HepG2 (cell line): ENCODE results near the gene DNM3.

ENCODE experiments used
- CHD4 ChIP-seq: fragments of 200-600 bp; sonication (generic); IDR thresholded peaks from 2 replicates; pipeline ENCODE4 v1.7.0; 2017; ENCODE audit warnings: mild to moderate bottlenecking, low read length, borderline replicate concordance
- CREB1 ChIP-seq, 2 experiments: fragments of 450-650 bp in 1 of 2; IDR thresholded peaks; 2 replicates each; pipeline ENCODE4 v1.6.1; 2016 to 2017; ENCODE audit warnings: control low read depth in 1 of 2, mild to moderate bottlenecking in 1 of 2, missing compliant biosample characterization in 1 of 2, missing genetic modification characterization in 1 of 2
- CTCF ChIP-seq: sonication (generic); formaldehyde crosslinking; IDR thresholded peaks from 2 replicates; pipeline ENCODE4 v1.5.0; 2020; ENCODE audit warnings: mild to moderate bottlenecking, missing genetic modification reagents, moderate library complexity
- EZH2 ChIP-seq: conservative IDR thresholded peaks from 2 replicates; pipeline ENCODE4 v1.6.1; 2012; ENCODE audit warnings: mild to moderate bottlenecking, low read depth, low read length, moderate library complexity
- JUNB ChIP-seq: sonication (generic); formaldehyde crosslinking; IDR thresholded peaks from 2 replicates; pipeline ENCODE4 v1.8.0; 2022; ENCODE audit warnings: missing genetic modification reagents, mild to moderate bottlenecking, borderline replicate concordance
- KAT8 ChIP-seq: IDR thresholded peaks from 2 replicates; pipeline ENCODE4 v1.6.1; 2016; ENCODE audit warnings: missing genetic modification reagents, missing compliant biosample characterization
- MNT ChIP-seq: fragments of 450-650 bp; IDR thresholded peaks from 2 replicates; pipeline ENCODE4 v1.6.1; 2016
- NPAS2 ChIP-seq: sonication (generic); formaldehyde crosslinking; IDR thresholded peaks from 2 replicates; pipeline ENCODE4 v1.8.0; 2022; ENCODE audit warnings: mild to moderate bottlenecking, missing genetic modification reagents, borderline replicate concordance
- POLR2A ChIP-seq, 2 experiments: IDR thresholded peaks; 2 replicates each; pipeline ENCODE4 v1.6.1; 2011; ENCODE audit warnings: low read depth in 2 of 2, low read length in 2 of 2, mild to moderate bottlenecking in 1 of 2, moderate library complexity in 1 of 2; ENCODE audit not compliant: insufficient read depth in 1 of 2
- PRDM15 ChIP-seq: sonication (generic); formaldehyde crosslinking; IDR thresholded peaks from 2 replicates; pipeline ENCODE4 v1.4.0; 2020; ENCODE audit warnings: missing genetic modification reagents
- SRF ChIP-seq: IDR thresholded peaks from 2 replicates; pipeline ENCODE4 v1.6.1; 2011; ENCODE audit warnings: mild to moderate bottlenecking, low read depth, low read length, moderate library complexity
- TAF1 ChIP-seq: sonication (generic); formaldehyde crosslinking; IDR thresholded peaks from 2 replicates; pipeline ENCODE4 v1.4.0; 2020; ENCODE audit warnings: missing genetic modification reagents
- ZNF850 ChIP-seq: sonication (generic); formaldehyde crosslinking; conservative IDR thresholded peaks from 2 replicates; pipeline ENCODE4 v1.9.0; 2021; ENCODE audit warnings: mild to moderate bottlenecking, missing genetic modification reagents

GRCh38 chr1:171845998-171846397, 4.7 kb downstream of the DNM3 start:
- TF ChIP-seq MNT (no peak), KAT8 (no peak), JUNB (CRISPR knock-in tag) (no peak), SRF (no peak), NPAS2 (CRISPR knock-in tag) (no peak), TAF1 (CRISPR knock-in tag) (no peak), ZNF850 (no peak), CREB1 (IDR thresholded peaks at IDR 0.05) (no peak), CREB1 (CRISPR knock-in tag; IDR thresholded peaks at IDR 0.05) (no peak), CTCF (no peak), EZH2 (no peak), CHD4 (no peak), POLR2A (IDR thresholded peaks at IDR 0.05; ENCODE audit: insufficient read depth in 1 of 2, low read depth in 2 of 2, low read length in 2 of 2) (no peak), PRDM15 (CRISPR knock-in tag) (no peak)
